Upper lobe of left lung (tissue), 4 donors: ENCODE measurements around the gene RNLS.

Experiments
- CTCF ChIP-seq, 6 experiments: fragments of 450-650 bp in 4 of 6; fragments of 200-600 bp in 2 of 6; sonication (generic) in 2 of 6; IDR thresholded peaks; one replicate each; pipeline ENCODE4 v1.5.1; 2016 to 2019; ENCODE audit warnings: antibody characterized with exemption in 6 of 6
- POLR2A ChIP-seq, 4 donors: fragments of 450-650 bp; IDR thresholded peaks; one replicate each; pipeline ENCODE4 v1.5.1; 2016 to 2017; ENCODE audit warnings: antibody characterized with exemption in 4 of 4, mild to moderate bottlenecking in 2 of 4

DNA sequence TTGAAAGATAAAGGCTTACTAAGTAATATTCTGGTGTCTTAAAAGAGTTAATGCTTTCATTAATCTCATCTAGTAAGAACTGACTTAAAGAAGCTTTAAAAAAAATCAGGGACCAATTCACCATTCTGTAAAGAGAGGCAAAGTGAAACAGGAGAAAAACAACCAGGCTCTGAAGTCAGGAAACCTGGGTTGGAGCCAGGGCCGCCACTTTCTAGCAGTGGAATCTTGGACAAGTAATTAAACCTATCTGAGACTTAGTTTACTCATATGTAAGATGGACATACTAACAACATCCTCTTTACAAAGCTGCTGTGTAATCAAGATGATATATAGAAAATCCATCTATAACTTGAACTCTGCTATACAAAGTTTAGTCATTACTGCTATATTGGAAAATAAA lies 154.1 kb downstream of the RNLS start:
- TF ChIP-seq CTCF (IDR thresholded peaks at IDR 0.05): no peak
- TF ChIP-seq POLR2A (IDR thresholded peaks at IDR 0.05): no peak
